Stimulated activated CD4-positive, alpha-beta T cell treated with anti-CD3 and anti-CD28 coated beads, Interleukin-12 subunit alpha, Interleukin-12 subunit beta, amount 100 ng/mL, for 4 hours (primary cell): ENCODE measurements around the gene ZNF808.
A peak's percentile ranks its signal among the peaks of the same experiment; 100 is the strongest.
"Not testable (repeated sequence)": the region's sequence is repeated elsewhere in the genome, so short reads cannot be mapped to it uniquely, and the experiment has no call there.

Experiments used
- DNase-seq: peaks from one replicate; pipeline ENCODE4 v3.0.0-alpha.2; 2020

Gene ZNF808

GRCh38 chr19:52538815-52539214 lies 11.3 kb downstream of the ZNF808 start:
- DNase-seq = not testable (repeated sequence)

- not testable (repeated sequence) for DNase-seq
Measured at GRCh38 chr19:52541176-52541575, 13.7 kb downstream of the ZNF808 start.

GRCh38 chr19:52541608-52542007 lies 14.1 kb downstream of the ZNF808 start:
- no peak for DNase-seq

- DNase-seq = not testable (repeated sequence)
Measured at GRCh38 chr19:52542541-52542940, 15.1 kb downstream of the ZNF808 start.

DNA sequence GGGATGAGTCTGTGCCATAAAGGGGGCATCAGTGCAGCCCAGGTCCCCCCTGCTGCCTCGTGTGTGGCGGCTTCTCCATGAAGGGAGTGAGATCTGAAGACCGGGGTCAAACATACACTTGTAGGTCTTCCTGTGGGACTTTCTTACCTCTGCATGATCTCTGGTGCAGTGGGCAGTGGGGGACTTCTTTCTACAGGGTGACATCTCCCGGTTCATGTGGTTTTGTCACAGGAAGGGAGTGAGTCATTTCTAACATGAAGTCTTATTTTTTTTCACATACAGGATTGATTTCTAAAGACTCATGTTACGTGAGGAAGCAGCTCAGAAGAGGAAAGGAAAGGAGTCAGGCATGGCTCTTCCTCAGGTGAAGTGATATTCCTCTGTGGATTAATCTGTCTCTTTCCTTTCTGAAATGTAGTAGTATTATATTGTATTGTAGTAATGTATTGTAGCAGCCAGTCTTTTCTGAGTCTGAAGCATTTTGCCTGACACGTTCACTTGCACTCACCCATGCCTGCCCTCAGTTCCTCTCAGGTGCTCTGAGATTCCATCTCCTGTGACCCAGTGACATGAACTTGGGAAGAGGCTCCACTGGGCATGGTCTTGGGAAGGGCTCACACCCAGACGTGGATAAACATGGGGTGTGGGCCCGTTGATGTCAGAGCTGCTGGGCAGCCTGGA lies 15.7 kb downstream of the ZNF808 start:
- no peak for DNase-seq

DNA sequence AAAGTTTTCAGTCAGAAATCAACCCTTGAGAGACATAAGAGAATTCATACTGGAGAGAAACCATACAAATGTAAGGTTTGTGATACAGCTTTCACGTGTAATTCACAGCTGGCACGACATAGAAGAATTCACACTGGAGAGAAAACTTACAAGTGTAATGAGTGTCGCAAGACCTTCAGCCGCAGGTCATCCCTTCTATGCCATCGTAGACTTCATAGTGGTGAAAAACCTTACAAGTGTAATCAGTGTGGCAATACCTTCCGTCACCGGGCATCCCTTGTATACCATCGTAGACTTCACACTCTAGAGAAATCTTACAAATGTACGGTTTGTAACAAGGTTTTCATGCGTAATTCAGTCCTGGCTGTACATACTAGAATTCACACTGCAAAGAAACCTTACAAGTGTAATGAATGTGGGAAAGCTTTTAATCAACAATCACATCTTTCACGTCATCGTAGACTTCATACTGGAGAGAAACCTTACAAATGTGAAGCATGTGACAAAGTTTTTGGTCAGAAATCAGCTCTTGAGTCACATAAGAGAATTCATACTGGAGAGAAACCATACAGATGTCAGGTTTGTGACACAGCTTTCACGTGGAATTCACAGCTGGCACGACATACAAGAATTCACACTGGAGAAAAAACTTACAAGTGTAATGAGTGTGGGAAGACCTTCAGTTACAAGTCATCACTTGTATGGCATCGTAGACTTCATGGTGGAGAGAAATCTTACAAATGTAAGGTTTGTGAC lies 26.9 kb downstream of the ZNF808 start:
- no peak for DNase-seq

GRCh38 chr19:52557231-52557995 lies 29.9 kb downstream of the ZNF808 start:
- no peak for DNase-seq

DNA sequence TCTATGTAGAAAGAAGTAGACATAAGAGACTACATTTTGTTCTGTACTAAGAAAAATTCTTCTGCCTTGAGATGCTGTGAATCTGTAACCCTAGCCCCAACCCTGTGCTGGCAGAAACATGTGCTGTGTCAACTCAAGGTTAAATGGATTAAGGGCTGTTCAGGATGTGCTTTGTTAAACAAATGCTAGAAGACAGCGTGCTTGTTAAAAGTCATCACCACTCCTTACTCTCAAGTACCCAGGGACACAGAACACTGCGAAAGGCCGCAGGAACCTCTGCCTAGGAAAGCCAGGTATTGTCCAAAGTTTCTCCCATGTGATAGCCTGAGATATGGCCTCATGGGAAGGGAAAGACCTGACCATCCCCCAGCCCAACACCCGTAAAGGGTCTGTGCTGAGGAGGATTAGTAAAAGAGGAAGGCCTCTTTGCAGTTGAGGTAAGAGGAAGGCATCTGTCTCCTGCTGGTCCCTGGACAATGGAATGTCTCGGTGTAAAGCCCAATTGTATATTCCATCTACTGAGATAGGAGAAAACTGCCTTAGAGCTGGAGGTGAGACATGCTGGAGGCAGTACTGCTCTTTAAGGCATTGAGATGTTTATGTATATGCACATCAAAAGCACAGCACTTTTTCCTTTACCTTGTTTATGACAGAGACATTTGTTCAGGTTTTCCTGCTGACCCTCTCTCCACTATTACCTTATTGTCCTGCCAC lies 31.4 kb downstream of the ZNF808 start:
- not testable (repeated sequence) for DNase-seq

DNA sequence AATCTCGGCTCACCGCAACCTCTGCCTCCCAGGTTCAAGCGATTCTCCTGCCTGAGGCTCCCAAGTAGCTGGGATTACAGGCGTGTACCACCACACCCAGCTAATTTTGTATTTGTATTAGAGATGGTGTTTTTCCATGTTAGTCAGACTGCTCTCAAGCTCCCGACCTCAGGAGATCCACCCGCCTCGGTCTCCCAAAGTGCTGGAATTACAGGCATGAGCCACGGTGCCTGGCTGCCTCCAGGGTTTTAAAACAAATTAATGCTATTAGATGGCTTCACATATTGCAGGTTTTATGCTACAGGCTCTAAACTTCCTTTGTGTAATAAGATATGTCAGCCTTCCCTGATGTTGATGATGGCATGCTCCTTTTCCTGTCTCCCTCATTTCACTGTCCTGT lies 34.1 kb downstream of the ZNF808 start:
- not testable (repeated sequence) for DNase-seq

DNA sequence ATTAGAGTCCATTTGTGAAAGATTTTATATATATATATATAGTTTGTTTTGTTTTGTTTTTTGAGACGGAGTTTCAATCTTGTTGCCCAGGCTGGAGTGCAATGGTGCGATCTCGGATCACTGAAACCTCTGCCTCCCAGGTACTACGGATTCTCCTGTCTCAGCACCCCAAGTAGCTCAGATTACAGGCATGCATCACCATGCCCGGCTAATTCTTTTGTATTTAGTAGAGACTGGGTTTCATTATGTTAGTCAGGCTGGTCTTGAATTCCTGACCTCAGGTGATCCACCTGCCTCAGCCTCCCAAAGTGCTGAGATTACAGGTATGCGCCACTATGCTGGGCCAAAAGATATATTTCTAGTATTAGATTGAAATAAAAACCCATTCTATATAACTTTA lies 38.7 kb downstream of the ZNF808 start:
- DNase-seq = no peak

DNA sequence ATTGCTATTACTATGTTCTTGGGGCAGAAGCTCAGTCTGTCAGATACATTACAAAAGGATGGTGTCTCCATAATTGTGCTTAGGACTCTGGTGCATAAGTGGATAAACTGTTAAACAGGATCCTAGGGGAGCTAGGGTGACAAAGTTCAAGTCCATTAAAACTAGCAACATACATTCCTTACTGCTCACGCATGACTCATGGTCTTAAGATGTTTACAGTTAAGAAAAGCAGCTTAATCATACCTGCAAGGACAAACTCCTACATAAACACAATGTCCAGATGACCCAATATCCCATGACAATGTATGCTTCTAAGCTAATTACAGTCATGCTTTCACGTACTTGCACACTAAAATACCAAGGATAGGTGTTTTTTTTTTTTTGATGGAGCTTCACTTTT lies 39.1 kb downstream of the ZNF808 start:
- DNase-seq = no peak

DNA sequence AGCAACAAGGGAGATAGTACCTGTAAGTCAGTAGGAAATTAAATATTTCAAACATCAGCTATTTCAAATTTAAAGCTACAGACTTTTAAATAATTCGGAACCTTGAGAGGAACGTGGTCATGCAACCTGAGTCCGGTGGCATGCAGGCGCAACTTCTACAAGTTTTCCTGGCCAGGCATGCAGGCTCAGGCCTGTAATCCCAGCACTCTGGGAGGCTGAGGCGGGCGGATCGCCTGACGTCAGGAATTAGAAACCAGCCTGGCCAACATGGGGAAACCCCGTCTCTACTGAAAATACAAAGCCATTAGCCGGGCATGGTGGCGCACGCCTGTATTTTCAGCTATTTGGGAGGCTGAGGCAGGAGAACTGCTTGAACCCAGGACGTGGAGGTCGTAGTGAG lies 40.5 kb downstream of the ZNF808 start:
- no peak for DNase-seq

GRCh38 chr19:52569638-52569999 lies 42.2 kb downstream of the ZNF808 start:
- DNase-seq = not testable (repeated sequence)

DNA sequence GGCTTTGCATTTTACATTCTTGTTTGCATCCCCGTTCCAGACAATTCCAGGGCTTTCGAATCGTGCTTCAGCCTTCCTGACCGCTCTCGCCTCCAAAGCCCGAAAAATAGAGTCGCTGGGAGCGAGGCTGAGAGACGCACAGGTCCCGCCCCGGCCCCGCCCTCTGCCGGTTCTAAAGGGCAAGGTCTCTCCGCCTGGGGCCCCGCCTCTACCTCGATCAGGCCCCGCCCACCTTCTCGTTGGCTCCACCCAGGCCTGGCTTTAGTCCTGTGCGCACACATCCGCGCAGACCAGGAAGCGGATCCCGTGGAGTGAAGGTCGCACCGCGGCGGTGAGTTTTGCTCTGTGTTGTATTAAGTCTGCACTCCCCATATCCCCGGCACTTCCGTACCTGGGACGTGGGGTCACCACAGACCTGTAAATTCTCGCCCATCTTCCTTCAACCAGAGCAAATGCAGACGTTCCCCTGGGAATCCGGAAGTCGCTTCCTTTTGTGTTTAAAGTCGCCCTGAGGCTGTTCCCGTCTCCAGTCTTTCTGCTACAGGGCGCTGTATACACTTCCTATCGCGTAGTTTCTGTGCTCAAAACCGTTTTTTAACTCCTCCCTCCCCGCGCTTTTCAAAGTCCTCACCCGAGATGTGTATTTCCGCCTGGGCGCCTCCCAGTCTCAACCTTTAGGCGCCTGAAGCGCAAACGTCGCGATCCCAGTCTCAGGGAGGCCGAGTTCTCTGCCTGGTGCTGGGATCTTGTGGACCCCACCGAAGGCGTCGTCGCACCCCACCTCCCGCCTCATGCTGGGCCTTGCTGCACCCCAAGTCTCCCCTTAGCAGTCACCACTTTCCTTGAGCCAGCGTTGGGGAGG lies 42.8 kb downstream of the ZNF808 start, which contains the start of gene ZNF701:
Gene ZNF701, plus strand, starts transcription at position 288 of the 862 bp plus-strand sequence. CDS start 3,861 bp downstream, outside the sequence.
- DNase-seq = peak; percentile 93

DNA sequence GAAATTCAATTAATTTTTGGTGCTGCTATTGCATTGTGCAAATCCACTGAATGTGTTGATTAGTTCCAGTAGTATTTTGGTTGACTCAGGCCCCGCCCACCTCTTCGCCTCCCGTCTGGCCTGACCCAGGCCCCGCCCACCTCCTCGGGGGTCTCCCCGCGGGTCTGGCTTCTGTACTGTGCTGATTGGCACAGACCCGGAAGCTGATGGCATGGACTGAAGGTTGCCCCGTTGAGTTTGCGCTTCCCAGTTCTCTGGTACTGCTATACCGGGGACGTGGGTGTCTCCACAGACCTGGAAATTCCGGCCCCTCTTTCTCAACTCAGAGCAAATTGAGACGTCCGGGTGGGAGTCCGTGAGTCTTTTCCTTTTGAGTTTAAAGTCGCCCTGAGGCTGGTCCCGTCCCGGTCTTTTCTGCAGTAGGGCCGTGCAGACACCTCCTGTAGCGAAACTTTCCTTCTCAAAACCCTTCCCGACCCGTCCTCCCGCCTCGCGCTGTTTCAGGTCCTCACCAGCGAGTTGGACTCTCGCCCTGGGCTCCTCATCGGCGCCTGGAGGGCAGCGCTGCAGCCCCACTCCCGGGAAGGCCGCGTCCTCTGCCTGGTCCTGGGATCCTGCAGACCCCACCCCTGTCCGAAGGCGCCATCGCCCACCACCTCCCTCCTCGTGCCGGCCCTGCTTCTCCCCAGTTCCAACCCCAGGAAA lies 57.4 kb downstream of the ZNF808 start:
- DNase-seq = no peak

- DNase-seq = no peak
Measured at GRCh38 chr19:52585604-52586003, 58.1 kb downstream of the ZNF808 start.

DNA sequence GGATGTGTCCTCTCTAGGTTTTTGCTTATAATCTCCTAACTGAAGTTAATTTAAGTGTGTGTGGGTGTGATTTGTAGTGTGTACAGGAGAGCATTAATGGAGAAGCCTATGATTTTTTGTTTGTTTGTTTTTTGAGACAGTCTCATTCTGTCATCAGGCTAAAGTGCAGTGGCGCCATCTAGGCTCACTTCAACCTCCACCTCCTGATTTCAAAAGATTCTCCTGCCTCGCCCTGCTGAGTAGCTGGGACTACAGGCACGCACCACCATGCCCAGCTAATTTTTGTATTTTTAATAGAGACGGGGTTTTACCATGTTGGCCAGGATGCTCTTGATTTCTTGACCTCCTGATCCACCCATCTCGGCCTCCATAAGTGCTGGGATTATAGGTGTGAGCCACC lies 63.3 kb downstream of the ZNF808 start:
- no peak for DNase-seq

DNA sequence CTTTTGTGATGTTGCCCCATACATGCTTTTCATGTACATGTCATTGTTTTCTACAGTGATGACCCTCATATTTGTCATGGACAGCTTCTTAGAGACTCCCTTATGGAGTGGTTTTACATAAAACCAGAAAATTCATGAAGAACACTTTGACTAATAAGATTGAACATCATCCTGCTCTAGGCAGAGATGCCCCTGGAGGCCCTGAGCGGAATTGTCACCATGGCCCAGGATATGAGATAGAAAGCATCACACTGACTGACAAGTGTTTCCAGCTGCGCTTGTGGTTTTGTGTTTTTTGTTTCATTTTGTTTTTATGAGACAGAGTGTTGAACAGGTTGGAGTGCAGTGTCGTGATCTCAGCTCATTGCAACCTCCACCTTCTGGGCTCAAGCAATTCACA lies 64.8 kb downstream of the ZNF808 start:
- no peak for DNase-seq

- not testable (repeated sequence) for DNase-seq
Measured at GRCh38 chr19:52593441-52593840, 66.0 kb downstream of the ZNF808 start.

DNA sequence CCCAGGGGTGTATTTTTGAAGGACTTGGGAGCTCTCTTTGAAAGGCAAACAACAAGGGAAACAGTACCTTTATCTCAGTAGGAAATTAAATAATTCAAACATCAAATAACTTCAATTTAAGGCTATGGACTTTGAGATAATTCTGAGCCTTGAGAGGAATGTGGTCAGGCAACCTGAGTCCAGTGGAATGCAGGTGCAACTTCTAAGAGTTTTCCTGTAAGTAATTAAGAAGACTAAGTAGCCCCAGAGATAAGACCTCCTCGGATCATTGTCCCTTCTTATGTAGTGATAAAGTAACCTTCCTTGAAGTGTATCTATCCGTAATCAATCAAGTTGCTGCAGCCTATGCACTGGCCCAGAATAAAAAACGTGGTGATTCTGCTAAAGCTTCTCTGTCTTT lies 71.8 kb downstream of the ZNF808 start:
- no peak for DNase-seq

- no peak for DNase-seq
Measured at GRCh38 chr19:52600639-52601024, 73.2 kb downstream of the ZNF808 start.
